Nephron progenitor cell (in vitro differentiated cells): ENCODE data around the gene THOP1.
A peak's percentile ranks its signal among the peaks of the same experiment; 100 is the strongest.

ENCODE experiments used
- DNase-seq: peaks from one replicate; pipeline ENCODE4 v3.0.0; 2021
- H3K27ac Mint-ChIP-seq: 2 replicates; pipeline ENCODE4 v1.8.0; 2021; ENCODE audit warnings: mild to moderate bottlenecking, moderate library complexity, mixed read lengths
- H3K27me3 Mint-ChIP-seq: 2 replicates; pipeline ENCODE4 v1.8.0; 2021; ENCODE audit warnings: mild to moderate bottlenecking, low read depth, mixed read lengths; ENCODE audit not compliant: poor library complexity
- H3K36me3 Mint-ChIP-seq: 2 replicates; pipeline ENCODE4 v1.8.0; 2021; ENCODE audit warnings: low read depth, mixed read lengths
- H3K4me1 Mint-ChIP-seq: 2 replicates; pipeline ENCODE4 v1.8.0; 2021; ENCODE audit warnings: mixed read lengths
- H3K4me3 Mint-ChIP-seq: 2 replicates; pipeline ENCODE4 v1.8.0; 2021; ENCODE audit warnings: mild to moderate bottlenecking, moderate library complexity, mixed read lengths
- H3K9me3 Mint-ChIP-seq: 2 replicates; pipeline ENCODE4 v1.8.0; 2021; ENCODE audit warnings: mild to moderate bottlenecking, moderate library complexity, mixed read lengths
- TF ChIP-seq, protein P1 (sequence below): fragments of 200-600 bp; sonication (generic); IDR thresholded peaks from 2 replicates; pipeline ENCODE4 v1.5.0; 2021; ENCODE audit warnings: antibody characterized with exemption

THOP1 gene

DNA sequence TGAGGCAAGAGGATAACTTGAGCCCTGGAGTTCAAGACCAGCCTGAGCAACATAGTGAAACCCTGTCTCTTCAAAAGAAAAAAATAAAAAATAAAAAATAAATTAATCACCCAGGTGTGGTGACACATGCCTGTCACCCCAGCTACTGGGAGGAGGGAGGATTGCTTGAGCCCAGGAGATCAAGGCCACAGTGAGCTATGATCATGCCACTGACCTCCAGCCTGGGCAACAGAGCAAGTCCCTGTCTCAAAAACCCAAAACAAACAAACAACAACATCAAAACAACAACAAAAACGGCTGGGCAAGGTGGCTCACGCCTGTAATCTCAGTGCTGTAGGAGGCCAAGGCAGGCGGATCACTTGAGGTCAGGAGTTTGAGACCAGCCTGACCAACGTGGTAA lies 41.2 kb upstream of the THOP1 start:
- no peak overlapping the region for H3K27ac Mint-ChIP-seq
- DNase-seq: no peak
- H3K9me3 Mint-ChIP-seq: no peaks in the 10 kb centered on the region
- TF ChIP-seq, protein P1, sequence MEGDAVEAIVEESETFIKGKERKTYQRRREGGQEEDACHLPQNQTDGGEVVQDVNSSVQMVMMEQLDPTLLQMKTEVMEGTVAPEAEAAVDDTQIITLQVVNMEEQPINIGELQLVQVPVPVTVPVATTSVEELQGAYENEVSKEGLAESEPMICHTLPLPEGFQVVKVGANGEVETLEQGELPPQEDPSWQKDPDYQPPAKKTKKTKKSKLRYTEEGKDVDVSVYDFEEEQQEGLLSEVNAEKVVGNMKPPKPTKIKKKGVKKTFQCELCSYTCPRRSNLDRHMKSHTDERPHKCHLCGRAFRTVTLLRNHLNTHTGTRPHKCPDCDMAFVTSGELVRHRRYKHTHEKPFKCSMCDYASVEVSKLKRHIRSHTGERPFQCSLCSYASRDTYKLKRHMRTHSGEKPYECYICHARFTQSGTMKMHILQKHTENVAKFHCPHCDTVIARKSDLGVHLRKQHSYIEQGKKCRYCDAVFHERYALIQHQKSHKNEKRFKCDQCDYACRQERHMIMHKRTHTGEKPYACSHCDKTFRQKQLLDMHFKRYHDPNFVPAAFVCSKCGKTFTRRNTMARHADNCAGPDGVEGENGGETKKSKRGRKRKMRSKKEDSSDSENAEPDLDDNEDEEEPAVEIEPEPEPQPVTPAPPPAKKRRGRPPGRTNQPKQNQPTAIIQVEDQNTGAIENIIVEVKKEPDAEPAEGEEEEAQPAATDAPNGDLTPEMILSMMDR: no peak
- peaks cover 4% of the 10 kb centered on the region for H3K4me1 Mint-ChIP-seq
- H3K36me3 Mint-ChIP-seq: no peaks in the 10 kb centered on the region
- no peak overlapping the region for H3K4me3 Mint-ChIP-seq
- peaks cover 61% of the 10 kb centered on the region for H3K27me3 Mint-ChIP-seq

GRCh38 chr19:2747349-2747748 lies 38.0 kb upstream of the THOP1 start:
- DNase-seq: no peak
- no peaks in the 10 kb centered on the region for H3K36me3 Mint-ChIP-seq
- H3K9me3 Mint-ChIP-seq: no peaks in the 10 kb centered on the region
- peaks cover 60% of the 10 kb centered on the region for H3K27me3 Mint-ChIP-seq
- no peak overlapping the region for H3K27ac Mint-ChIP-seq
- H3K4me3 Mint-ChIP-seq: no peak overlapping the region
- TF ChIP-seq, protein P1: no peak
- H3K4me1 Mint-ChIP-seq: no peaks in the 10 kb centered on the region

DNA sequence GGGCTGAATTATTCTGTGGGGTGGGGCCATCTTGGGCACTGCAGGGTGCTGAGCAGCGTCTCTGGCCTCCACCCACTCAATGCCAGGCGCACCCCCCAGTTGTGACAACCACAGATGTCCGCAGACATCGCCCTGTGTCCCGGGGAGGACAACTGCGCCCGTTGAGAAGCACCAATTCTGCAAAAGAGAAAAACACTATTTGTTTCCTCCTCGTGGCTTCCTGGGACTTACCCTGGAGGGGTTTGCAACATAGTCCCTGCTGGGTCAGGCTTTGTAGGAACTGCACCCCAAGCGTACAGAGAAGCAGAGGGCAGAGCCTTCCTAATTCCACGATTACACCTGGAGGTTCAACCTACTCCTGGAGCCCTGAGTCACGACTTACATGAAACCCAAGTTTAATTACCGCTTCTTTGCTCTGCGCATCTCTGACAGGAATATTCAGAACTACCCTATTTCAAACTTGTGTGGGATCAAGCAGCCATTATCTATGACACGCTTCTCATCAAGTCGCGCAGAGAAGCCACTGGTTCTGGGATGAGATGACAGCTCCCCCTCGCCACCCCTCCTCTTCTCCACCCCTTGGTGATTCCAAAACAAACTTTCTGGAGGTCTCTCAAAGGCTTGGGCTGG lies 34.4 kb upstream of the THOP1 start:
- H3K36me3 Mint-ChIP-seq: peaks cover 6% of the 10 kb centered on the region
- TF ChIP-seq, protein P1: no peak
- no peak for DNase-seq
- H3K9me3 Mint-ChIP-seq: no peaks in the 10 kb centered on the region
- H3K27ac Mint-ChIP-seq: no peak overlapping the region
- no peaks in the 10 kb centered on the region for H3K4me1 Mint-ChIP-seq
- no peak overlapping the region for H3K4me3 Mint-ChIP-seq
- H3K27me3 Mint-ChIP-seq: peaks cover 26% of the 10 kb centered on the region

- TF ChIP-seq, protein P1: no peak
- Mint-ChIP-seq H3K4me1 (no peaks in the 10 kb centered on the region), H3K36me3 (peaks cover 11% of the 10 kb centered on the region), H3K27me3 (peaks cover 22% of the 10 kb centered on the region), H3K4me3 (no peak overlapping the region), H3K9me3 (no peaks in the 10 kb centered on the region), H3K27ac (no peak overlapping the region)
- no peak for DNase-seq
Observed at GRCh38 chr19:2751438-2751830, 33.9 kb upstream of the THOP1 start.

DNA sequence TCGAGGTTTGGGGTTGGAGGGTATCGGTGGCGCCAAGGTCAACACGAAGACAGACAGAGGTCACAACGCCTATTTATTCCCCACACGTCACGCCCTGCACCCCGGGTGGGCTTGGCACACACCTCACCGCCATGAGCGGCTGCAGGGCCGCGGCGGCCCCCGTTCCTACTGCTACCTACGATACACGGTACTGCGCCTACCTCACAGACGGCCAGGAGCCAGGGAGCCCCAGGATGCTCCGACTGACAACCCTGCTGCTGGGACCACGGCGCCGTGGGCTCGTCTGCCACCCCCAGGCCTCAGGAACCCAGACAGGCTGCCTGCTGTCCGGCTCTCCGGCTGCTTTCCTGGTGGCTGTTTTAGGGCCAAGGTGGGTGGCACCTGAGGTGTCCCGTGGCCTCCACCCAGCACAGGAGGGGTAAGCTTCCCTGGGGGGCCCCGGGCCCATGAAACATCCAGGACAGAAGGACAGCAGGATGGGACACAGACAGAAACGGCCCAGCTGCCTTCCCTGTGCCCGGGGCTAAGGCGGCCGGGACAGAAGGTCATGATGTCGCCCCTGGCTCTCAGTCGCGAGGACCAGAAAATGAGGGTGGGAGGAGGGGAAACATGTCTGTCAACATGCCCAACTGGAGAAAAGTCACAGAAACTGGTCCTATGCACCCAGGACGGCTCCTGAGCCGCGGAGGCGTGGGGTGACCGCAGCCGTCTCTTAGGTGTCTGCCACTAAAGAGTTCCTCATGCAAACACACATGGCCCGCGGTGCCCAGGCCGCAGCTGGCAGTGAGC lies 30.4 kb upstream of the THOP1 start:
- TF ChIP-seq, protein P1: no peak
- Mint-ChIP-seq H3K4me3 (no peak overlapping the region), H3K27me3 (peaks cover 4% of the 10 kb centered on the region), H3K9me3 (no peaks in the 10 kb centered on the region), H3K27ac (no peak overlapping the region), H3K36me3 (peaks cover 26% of the 10 kb centered on the region), H3K4me1 (no peaks in the 10 kb centered on the region)
- DNase-seq: no peak

DNA sequence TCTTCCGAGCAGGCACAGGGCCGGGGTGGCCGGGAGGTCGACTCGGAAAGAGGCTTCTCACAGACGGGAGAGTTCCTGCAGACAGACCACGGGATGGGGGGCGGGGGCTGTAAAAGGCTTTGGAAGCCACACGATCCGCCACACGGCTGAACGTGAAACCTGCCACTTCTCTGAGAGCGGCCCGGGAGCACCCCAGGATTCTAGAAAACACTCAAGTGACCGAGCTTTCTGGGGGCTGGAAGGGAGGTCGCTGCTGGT lies 29.9 kb upstream of the THOP1 start:
- TF ChIP-seq, protein P1: no peak
- no peak overlapping the region for H3K4me3 Mint-ChIP-seq
- DNase-seq: no peak
- peak overlapping the region; percentile 78 for H3K27ac Mint-ChIP-seq
- no peaks in the 10 kb centered on the region for H3K9me3 Mint-ChIP-seq
- no peaks in the 10 kb centered on the region for H3K4me1 Mint-ChIP-seq
- peaks cover 29% of the 10 kb centered on the region for H3K36me3 Mint-ChIP-seq
- peaks cover 4% of the 10 kb centered on the region for H3K27me3 Mint-ChIP-seq
